GM23338 (cell line): ENCODE measurements around the gene OPALIN. TPM values are rescaled to one million over a fixed set of nuclear protein-coding genes. Genes with fewer than 3 reads are reported as not detected.

Experiments
- ATAC-seq: fragments of 200-7000 bp; cut with Tn5 transposase; 3 replicates; pipeline ENCODE4 v1.9.1; 2020
- DNase-seq: peaks from one replicate; pipeline ENCODE4 v3.0.0-alpha.2; 2015; ENCODE audit warnings: low spot score
- H2AFZ ChIP-seq: fragments of 200-600 bp; sonication (generic); 2 replicates; pipeline ENCODE4 v1.8.0; 2016; ENCODE audit warnings: antibody characterized with exemption, mild to moderate bottlenecking, moderate library complexity
- H3F3A ChIP-seq: fragments of 200-600 bp; sonication (generic); replicated peaks from 2 replicates; pipeline ENCODE4 v1.8.0; 2017; ENCODE audit warnings: antibody characterized with exemption, mixed run types, low read depth
- H3K27ac ChIP-seq: fragments of 200-600 bp; sonication (generic); 2 replicates; pipeline ENCODE4 v1.6.1; 2016; ENCODE audit warnings: low read depth
- H3K27me3 ChIP-seq: fragments of 200-600 bp; sonication (generic); 2 replicates; pipeline ENCODE4 v1.8.0; 2016; ENCODE audit warnings: mild to moderate bottlenecking, mixed run types, moderate library complexity; ENCODE audit not compliant: insufficient read depth
- H3K36me3 ChIP-seq: fragments of 200-600 bp; sonication (generic); 2 replicates; pipeline ENCODE4 v1.8.0; 2016; ENCODE audit warnings: mild to moderate bottlenecking; ENCODE audit not compliant: insufficient read depth
- H3K4me1 ChIP-seq: fragments of 200-600 bp; sonication (generic); 2 replicates; pipeline ENCODE4 v1.8.0; 2016; ENCODE audit warnings: mild to moderate bottlenecking, moderate library complexity; ENCODE audit not compliant: insufficient read depth
- H3K4me2 ChIP-seq: fragments of 200-600 bp; sonication (generic); 2 replicates; pipeline ENCODE4 v1.7.1; 2017; ENCODE audit warnings: mixed run types
- H3K4me3 ChIP-seq: fragments of 200-600 bp; sonication (generic); 2 replicates; pipeline ENCODE4 v1.6.1; 2016; ENCODE audit warnings: mixed run types
- H3K79me2 ChIP-seq: fragments of 200-600 bp; sonication (generic); replicated peaks from 2 replicates; pipeline ENCODE4 v1.8.0; 2017; ENCODE audit warnings: mild to moderate bottlenecking; ENCODE audit not compliant: insufficient read depth
- H3K9me2 ChIP-seq: fragments of 200-600 bp; sonication (generic); 2 replicates; pipeline ENCODE4 v1.8.0; 2017; ENCODE audit not compliant: insufficient read depth
- H4K20me1 ChIP-seq: fragments of 200-600 bp; sonication (generic); replicated peaks from 2 replicates; pipeline ENCODE4 v1.8.0; 2017; ENCODE audit warnings: mild to moderate bottlenecking; ENCODE audit not compliant: insufficient read depth
- H3K27ac Mint-ChIP-seq: 2 replicates; pipeline ENCODE4 v1.8.0; 2020; ENCODE audit warnings: inconsistent platforms, mild to moderate bottlenecking, moderate library complexity, mixed read lengths
- H3K27me3 Mint-ChIP-seq: 3 replicates; pipeline ENCODE4 v1.8.0; 2022; ENCODE audit warnings: low read depth, mild to moderate bottlenecking, moderate library complexity, mixed read lengths, inconsistent platforms; ENCODE audit not compliant: insufficient read depth, poor library complexity
- H3K36me3 Mint-ChIP-seq: 3 replicates; pipeline ENCODE4 v1.8.0; 2021; ENCODE audit warnings: low read depth, mild to moderate bottlenecking, inconsistent platforms, moderate library complexity, mixed read lengths
- H3K4me1 Mint-ChIP-seq: 3 replicates; pipeline ENCODE4 v1.8.0; 2020; ENCODE audit warnings: mild to moderate bottlenecking, inconsistent platforms, mixed read lengths
- H3K4me3 Mint-ChIP-seq: 3 replicates; pipeline ENCODE4 v1.8.0; 2021; ENCODE audit warnings: moderate library complexity, mild to moderate bottlenecking, inconsistent platforms, mixed read lengths
- H3K9me3 Mint-ChIP-seq: 3 replicates; pipeline ENCODE4 v1.8.0; 2020; ENCODE audit warnings: moderate library complexity, mild to moderate bottlenecking, inconsistent platforms, mixed read lengths
- EZH2 ChIP-seq: fragments of 200-600 bp; sonication (generic); IDR thresholded peaks from one replicate; pipeline ENCODE4 v1.8.0; 2017; ENCODE audit warnings: antibody characterized with exemption, mild to moderate bottlenecking, low read depth; ENCODE audit not compliant: unreplicated experiment
- EZH2phosphoT487 ChIP-seq: fragments of 200-600 bp; sonication (generic); IDR thresholded peaks from one replicate; pipeline ENCODE4 v1.8.1; 2018; ENCODE audit warnings: antibody characterized with exemption; ENCODE audit not compliant: unreplicated experiment
- polyA plus RNA-seq: library from polyadenylated mRNA; unstranded; fragments of >200 nt; fragmentation: Nextera tagmentation; extraction: Ambion mirVana; gene quantifications from 2 replicates; pipeline ENCODE4 v1.2.1, GENCODE V29; 2016
- total RNA-seq: library from RNA; depleted of rRNA; stranded (reverse); fragments of >200 nt; shearing (Covaris generic); gene quantifications from 2 replicates; pipeline ENCODE4 v1.2.3, GENCODE V29; 2014
- TF ChIP-seq, protein P1 (sequence below): fragments of 250-450 bp; sonication (Bioruptor Pico); IDR thresholded peaks from 2 replicates; pipeline ENCODE4 v1.5.0; 2020; ENCODE audit warnings: mild to moderate bottlenecking, moderate library complexity
- TF ChIP-seq, protein P2 (sequence below): IDR thresholded peaks from 2 replicates; pipeline ENCODE4 v1.6.1; 2016; ENCODE audit warnings: antibody characterized with exemption

Gene OPALIN
- total and polyA plus RNA-seq, 2 experiments from 2014 or later: not detected

DNA sequence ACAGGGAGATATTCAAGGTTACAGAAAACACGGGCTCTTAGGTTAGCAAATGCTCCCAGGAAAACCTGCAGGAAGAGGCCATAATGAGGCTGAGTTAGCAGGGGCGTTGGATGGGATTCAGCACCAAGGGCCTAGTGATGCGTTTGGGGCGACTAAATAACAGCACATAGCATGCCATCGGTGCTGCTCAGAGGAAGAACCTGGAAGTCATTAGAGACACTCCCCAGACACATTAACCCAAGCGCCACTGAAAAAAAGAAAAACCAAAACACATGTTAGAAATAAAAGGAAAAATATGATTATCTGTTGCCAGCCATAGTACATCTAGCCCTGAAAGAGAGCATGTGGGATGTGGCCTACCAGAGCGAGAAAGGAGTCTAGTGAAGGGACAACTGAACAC lies 28.8 kb upstream of the OPALIN start (continued):
- TF ChIP-seq, protein P1, sequence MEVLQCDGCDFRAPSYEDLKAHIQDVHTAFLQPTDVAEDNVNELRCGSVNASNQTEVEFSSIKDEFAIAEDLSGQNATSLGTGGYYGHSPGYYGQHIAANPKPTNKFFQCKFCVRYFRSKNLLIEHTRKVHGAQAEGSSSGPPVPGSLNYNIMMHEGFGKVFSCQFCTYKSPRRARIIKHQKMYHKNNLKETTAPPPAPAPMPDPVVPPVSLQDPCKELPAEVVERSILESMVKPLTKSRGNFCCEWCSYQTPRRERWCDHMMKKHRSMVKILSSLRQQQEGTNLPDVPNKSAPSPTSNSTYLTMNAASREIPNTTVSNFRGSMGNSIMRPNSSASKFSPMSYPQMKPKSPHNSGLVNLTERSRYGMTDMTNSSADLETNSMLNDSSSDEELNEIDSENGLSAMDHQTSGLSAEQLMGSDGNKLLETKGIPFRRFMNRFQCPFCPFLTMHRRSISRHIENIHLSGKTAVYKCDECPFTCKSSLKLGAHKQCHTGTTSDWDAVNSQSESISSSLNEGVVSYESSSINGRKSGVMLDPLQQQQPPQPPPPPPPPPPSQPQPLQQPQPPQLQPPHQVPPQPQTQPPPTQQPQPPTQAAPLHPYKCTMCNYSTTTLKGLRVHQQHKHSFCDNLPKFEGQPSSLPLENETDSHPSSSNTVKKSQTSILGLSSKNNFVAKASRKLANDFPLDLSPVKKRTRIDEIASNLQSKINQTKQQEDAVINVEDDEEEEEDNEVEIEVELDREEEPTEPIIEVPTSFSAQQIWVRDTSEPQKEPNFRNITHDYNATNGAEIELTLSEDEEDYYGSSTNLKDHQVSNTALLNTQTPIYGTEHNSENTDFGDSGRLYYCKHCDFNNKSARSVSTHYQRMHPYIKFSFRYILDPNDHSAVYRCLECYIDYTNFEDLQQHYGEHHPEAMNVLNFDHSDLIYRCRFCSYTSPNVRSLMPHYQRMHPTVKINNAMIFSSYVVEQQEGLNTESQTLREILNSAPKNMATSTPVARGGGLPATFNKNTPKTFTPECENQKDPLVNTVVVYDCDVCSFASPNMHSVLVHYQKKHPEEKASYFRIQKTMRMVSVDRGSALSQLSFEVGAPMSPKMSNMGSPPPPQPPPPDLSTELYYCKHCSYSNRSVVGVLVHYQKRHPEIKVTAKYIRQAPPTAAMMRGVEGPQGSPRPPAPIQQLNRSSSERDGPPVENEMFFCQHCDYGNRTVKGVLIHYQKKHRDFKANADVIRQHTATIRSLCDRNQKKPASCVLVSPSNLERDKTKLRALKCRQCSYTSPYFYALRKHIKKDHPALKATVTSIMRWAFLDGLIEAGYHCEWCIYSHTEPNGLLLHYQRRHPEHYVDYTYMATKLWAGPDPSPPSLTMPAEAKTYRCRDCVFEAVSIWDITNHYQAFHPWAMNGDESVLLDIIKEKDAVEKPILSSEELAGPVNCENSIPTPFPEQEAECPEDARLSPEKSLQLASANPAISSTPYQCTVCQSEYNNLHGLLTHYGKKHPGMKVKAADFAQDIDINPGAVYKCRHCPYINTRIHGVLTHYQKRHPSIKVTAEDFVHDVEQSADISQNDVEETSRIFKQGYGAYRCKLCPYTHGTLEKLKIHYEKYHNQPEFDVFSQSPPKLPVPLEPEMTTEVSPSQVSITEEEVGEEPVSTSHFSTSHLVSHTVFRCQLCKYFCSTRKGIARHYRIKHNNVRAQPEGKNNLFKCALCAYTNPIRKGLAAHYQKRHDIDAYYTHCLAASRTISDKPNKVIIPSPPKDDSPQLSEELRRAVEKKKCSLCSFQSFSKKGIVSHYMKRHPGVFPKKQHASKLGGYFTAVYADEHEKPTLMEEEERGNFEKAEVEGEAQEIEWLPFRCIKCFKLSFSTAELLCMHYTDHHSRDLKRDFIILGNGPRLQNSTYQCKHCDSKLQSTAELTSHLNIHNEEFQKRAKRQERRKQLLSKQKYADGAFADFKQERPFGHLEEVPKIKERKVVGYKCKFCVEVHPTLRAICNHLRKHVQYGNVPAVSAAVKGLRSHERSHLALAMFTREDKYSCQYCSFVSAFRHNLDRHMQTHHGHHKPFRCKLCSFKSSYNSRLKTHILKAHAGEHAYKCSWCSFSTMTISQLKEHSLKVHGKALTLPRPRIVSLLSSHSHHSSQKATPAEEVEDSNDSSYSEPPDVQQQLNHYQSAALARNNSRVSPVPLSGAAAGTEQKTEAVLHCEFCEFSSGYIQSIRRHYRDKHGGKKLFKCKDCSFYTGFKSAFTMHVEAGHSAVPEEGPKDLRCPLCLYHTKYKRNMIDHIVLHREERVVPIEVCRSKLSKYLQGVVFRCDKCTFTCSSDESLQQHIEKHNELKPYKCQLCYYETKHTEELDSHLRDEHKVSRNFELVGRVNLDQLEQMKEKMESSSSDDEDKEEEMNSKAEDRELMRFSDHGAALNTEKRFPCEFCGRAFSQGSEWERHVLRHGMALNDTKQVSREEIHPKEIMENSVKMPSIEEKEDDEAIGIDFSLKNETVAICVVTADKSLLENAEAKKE (CRISPR knock-in tag): no peak
- TF ChIP-seq EZH2: no peak
- no peak for TF ChIP-seq EZH2phosphoT487

- peaks cover 3% of the 10 kb centered on the region for H3K27me3 Mint-ChIP-seq
- Histone ChIP-seq H3K36me3 (no peaks in the 10 kb centered on the region), H3K4me2 (no peak overlapping the region), H2AFZ (no peak overlapping the region), H3K79me2 (no peaks in the 10 kb centered on the region), H4K20me1 (no peaks in the 10 kb centered on the region), H3K27me3 (no peaks in the 10 kb centered on the region), H3K27ac (no peak overlapping the region), H3F3A (no peaks in the 10 kb centered on the region), H3K9me2 (no peaks in the 10 kb centered on the region), H3K4me3 (no peak overlapping the region), H3K4me1 (no peaks in the 10 kb centered on the region)
- no peak for ATAC-seq
- peaks cover 5% of the 10 kb centered on the region; the same call in 1 of the 3 replicates for H3K4me1 Mint-ChIP-seq
- H3K9me3 Mint-ChIP-seq: no peaks in the 10 kb centered on the region
- DNase-seq: no peak
- H3K36me3 Mint-ChIP-seq: no peaks in the 10 kb centered on the region
- no peak overlapping the region for H3K4me3 Mint-ChIP-seq
- H3K27ac Mint-ChIP-seq: no peak overlapping the region
- TF ChIP-seq, protein P1 (CRISPR knock-in tag): no peak
- TF ChIP-seq, protein P2, sequence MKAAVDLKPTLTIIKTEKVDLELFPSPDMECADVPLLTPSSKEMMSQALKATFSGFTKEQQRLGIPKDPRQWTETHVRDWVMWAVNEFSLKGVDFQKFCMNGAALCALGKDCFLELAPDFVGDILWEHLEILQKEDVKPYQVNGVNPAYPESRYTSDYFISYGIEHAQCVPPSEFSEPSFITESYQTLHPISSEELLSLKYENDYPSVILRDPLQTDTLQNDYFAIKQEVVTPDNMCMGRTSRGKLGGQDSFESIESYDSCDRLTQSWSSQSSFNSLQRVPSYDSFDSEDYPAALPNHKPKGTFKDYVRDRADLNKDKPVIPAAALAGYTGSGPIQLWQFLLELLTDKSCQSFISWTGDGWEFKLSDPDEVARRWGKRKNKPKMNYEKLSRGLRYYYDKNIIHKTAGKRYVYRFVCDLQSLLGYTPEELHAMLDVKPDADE: no peak
- TF ChIP-seq EZH2: no peak
Measured at GRCh38 chr10:96387161-96387560, 28.4 kb upstream of the OPALIN start.
